Uterus (tissue), 4 donors: Measurements from ENCODE around the gene BPGM. TPM values are rescaled to one million over a fixed set of nuclear protein-coding genes. Genes with fewer than 3 reads are reported as not detected.

ENCODE experiments used
- DNase-seq, 2 donors: peaks; one replicate each; pipeline ENCODE4 v3.0.0-alpha.2; 2019 to 2020
- H3K27ac ChIP-seq, 2 donors: fragments of 200-600 bp; sonication (generic); 1 replicate in 1 of 2; 2 replicates in 1 of 2; pipeline ENCODE4 v1.5.1; 2016 to 2018
- H3K27me3 ChIP-seq, 2 donors: fragments of 200-600 bp; sonication (generic); one replicate each; pipeline ENCODE4 v1.5.1; 2018 to 2019; ENCODE audit warnings: control low read depth in 1 of 2
- H3K36me3 ChIP-seq, 2 donors: fragments of 200-600 bp; sonication (generic); one replicate each; pipeline ENCODE4 v1.5.1; 2019; ENCODE audit warnings: control low read depth in 1 of 2
- H3K4me1 ChIP-seq, 2 donors: fragments of 200-600 bp; sonication (generic); one replicate each; pipeline ENCODE4 v1.5.1; 2018 to 2019; ENCODE audit warnings: control low read depth in 1 of 2
- H3K4me3 ChIP-seq, 2 donors: fragments of 200-600 bp; sonication (generic); 1 replicate in 1 of 2; 2 replicates in 1 of 2; pipeline ENCODE4 v1.5.1; 2018 to 2019; ENCODE audit warnings: mild to moderate bottlenecking in 1 of 2
- H3K9me3 ChIP-seq, 2 donors: fragments of 200-600 bp; sonication (generic); one replicate each; pipeline ENCODE4 v1.5.1; 2019; ENCODE audit warnings: control low read depth in 1 of 2
- POLR2A ChIP-seq, 2 donors: fragments of 450-650 bp; IDR thresholded peaks; one replicate each; pipeline ENCODE4 v1.6.1; 2016; ENCODE audit warnings: antibody characterized with exemption in 2 of 2, mild to moderate bottlenecking in 1 of 2, moderate library complexity in 1 of 2
- intact Hi-C: fragments of 100-400 bp; cut with DNase I; formaldehyde crosslinking; loops from one replicate; pipeline ENCODE4 v1.15.1; 2023; ENCODE audit warnings: low total_unique reads
- total RNA-seq, 4 donors: library from RNA; depleted of rRNA in 3 of 4; stranded (reverse); fragments of >200 nt in 3 of 4; gene quantifications; one replicate each; pipeline versions ENCODE4 v1.1.0 to v1.2.4, GENCODE V29; 2014 to 2023
- TF ChIP-seq, protein P1 (sequence below), 4 experiments: fragments of 200-600 bp in 2 of 4; fragments of 450-650 bp in 2 of 4; sonication (generic) in 2 of 4; IDR thresholded peaks; one replicate each; pipeline ENCODE4 v1.5.1; 2016 to 2019; ENCODE audit warnings: antibody characterized with exemption in 4 of 4, mild to moderate bottlenecking in 2 of 4, moderate library complexity in 1 of 4
- donor health status: DM: yes; HTN: yes; CAD: no.

The BPGM gene
- total RNA-seq, 4 donors from 2014 or later = 11.0 to 57.4 (median 15.0) TPM

- H3K27ac ChIP-seq = peak overlapping the region; percentile 91 to 92
These were observed 54.6 kb downstream of the BPGM start for GRCh38 chr7:134701272-134701671.

GRCh38 chr7:134702366-134703240, 56.0 kb downstream of the BPGM start:
- Histone ChIP-seq H3K27me3 (no peaks in the 10 kb centered on the region), H3K4me3 (no peak overlapping the region), H3K4me1 (no peaks in the 10 kb centered on the region), H3K36me3 (no peaks in the 10 kb centered on the region), H3K27ac (peak overlapping the region; percentile 91 to 92), H3K9me3 (no peaks in the 10 kb centered on the region)
- no peak for DNase-seq
- intact Hi-C loops = no loop called here
- TF ChIP-seq POLR2A (IDR thresholded peaks at IDR 0.05) = no peak
- TF ChIP-seq, protein P1, sequence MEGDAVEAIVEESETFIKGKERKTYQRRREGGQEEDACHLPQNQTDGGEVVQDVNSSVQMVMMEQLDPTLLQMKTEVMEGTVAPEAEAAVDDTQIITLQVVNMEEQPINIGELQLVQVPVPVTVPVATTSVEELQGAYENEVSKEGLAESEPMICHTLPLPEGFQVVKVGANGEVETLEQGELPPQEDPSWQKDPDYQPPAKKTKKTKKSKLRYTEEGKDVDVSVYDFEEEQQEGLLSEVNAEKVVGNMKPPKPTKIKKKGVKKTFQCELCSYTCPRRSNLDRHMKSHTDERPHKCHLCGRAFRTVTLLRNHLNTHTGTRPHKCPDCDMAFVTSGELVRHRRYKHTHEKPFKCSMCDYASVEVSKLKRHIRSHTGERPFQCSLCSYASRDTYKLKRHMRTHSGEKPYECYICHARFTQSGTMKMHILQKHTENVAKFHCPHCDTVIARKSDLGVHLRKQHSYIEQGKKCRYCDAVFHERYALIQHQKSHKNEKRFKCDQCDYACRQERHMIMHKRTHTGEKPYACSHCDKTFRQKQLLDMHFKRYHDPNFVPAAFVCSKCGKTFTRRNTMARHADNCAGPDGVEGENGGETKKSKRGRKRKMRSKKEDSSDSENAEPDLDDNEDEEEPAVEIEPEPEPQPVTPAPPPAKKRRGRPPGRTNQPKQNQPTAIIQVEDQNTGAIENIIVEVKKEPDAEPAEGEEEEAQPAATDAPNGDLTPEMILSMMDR (IDR thresholded peaks at IDR 0.05) = no peak

More at GRCh38 chr7:134701272-134701671, 54.6 kb downstream of the BPGM start:
- Histone ChIP-seq H3K4me3 (no peak overlapping the region), H3K36me3 (no peaks in the 10 kb centered on the region), H3K9me3 (no peaks in the 10 kb centered on the region), H3K4me1 (no peaks in the 10 kb centered on the region), H3K27me3 (no peaks in the 10 kb centered on the region)
- DNase-seq = no peak
- intact Hi-C loops = no loop called here
- no peak for TF ChIP-seq POLR2A (IDR thresholded peaks at IDR 0.05)
- TF ChIP-seq, protein P1 (IDR thresholded peaks at IDR 0.05) = peak in 1 of 4 experiments; percentile 7

DNA sequence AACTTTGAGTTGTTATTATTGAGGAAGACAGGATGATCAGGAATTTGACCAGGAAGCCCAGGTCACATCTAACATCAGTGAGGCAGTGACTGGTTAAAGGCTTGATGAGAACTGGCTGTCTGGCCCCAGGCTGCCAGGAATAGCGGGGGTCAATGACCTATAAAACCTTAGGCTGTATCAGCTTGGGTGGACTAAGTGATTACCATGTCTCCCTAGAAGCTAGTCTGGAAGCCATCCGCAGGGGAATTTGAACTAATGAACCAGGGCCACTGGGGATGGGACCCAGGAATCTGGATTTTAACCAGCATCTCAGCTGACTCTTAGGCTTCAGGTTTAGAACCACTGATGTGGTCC, 56.6 kb downstream of the BPGM start:
- intact Hi-C loops = no loop called here
- no peaks in the 10 kb centered on the region for H3K27me3 ChIP-seq
- no peaks in the 10 kb centered on the region for H3K4me1 ChIP-seq
- H3K4me3 ChIP-seq = no peak overlapping the region
- no peak for DNase-seq
- H3K27ac ChIP-seq = peak overlapping the region; percentile 91 to 92
- no peak for TF ChIP-seq POLR2A (IDR thresholded peaks at IDR 0.05)
- TF ChIP-seq, protein P1 (IDR thresholded peaks at IDR 0.05) = no peak
- H3K36me3 ChIP-seq = no peaks in the 10 kb centered on the region
- H3K9me3 ChIP-seq = no peaks in the 10 kb centered on the region

GRCh38 chr7:134703782-134704181, 57.1 kb downstream of the BPGM start:
- intact Hi-C loops = no loop called here
- peak overlapping the region; percentile 91 to 92 for H3K27ac ChIP-seq
- TF ChIP-seq, protein P1 (IDR thresholded peaks at IDR 0.05) = no peak
- peak in 1 of 2 donors; percentile 36 for TF ChIP-seq POLR2A (IDR thresholded peaks at IDR 0.05)

DNA sequence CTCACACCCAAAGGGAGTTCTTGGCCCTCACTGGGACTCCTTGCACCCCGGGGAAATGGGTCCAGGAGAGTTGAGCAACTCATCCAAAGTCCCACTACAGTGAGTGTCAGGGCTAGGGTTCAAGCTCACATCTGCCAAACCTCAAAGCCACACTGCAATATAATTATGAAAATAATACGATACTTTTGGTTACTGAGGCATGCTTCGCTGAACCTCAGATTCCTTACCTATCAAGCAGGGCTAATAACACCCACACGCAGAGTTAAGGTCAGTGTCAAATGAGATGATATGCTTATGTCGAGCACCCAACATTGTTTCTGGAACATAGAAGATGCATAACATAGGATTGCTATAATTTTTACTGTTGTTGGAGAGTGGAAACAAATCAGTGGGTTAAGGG, 58.2 kb downstream of the BPGM start:
- Histone ChIP-seq H3K4me1 (no peaks in the 10 kb centered on the region), H3K36me3 (no peaks in the 10 kb centered on the region), H3K27ac (peak overlapping the region; percentile 91 to 92), H3K27me3 (no peaks in the 10 kb centered on the region), H3K9me3 (no peaks in the 10 kb centered on the region), H3K4me3 (no peak overlapping the region)
- intact Hi-C loops = no loop called here
- no peak for TF ChIP-seq POLR2A (IDR thresholded peaks at IDR 0.05)
- TF ChIP-seq, protein P1 (IDR thresholded peaks at IDR 0.05) = no peak
- no peak for DNase-seq

More at GRCh38 chr7:134703782-134704181, 57.1 kb downstream of the BPGM start:
- Histone ChIP-seq H3K9me3 (no peaks in the 10 kb centered on the region), H3K4me1 (no peaks in the 10 kb centered on the region), H3K27me3 (no peaks in the 10 kb centered on the region), H3K36me3 (no peaks in the 10 kb centered on the region), H3K4me3 (no peak overlapping the region)
- peak; percentile 70 to 88 for DNase-seq
